ENCODE results near the gene SCP2. TPM values are rescaled to one million over a fixed set of nuclear protein-coding genes. Genes with fewer than 3 reads are reported as not detected.

The SCP2 gene
- total and polyA plus RNA-seq, 8 donors: 45.7 to 110 (median 70.4) TPM

- TF ChIP-seq, protein P1, sequence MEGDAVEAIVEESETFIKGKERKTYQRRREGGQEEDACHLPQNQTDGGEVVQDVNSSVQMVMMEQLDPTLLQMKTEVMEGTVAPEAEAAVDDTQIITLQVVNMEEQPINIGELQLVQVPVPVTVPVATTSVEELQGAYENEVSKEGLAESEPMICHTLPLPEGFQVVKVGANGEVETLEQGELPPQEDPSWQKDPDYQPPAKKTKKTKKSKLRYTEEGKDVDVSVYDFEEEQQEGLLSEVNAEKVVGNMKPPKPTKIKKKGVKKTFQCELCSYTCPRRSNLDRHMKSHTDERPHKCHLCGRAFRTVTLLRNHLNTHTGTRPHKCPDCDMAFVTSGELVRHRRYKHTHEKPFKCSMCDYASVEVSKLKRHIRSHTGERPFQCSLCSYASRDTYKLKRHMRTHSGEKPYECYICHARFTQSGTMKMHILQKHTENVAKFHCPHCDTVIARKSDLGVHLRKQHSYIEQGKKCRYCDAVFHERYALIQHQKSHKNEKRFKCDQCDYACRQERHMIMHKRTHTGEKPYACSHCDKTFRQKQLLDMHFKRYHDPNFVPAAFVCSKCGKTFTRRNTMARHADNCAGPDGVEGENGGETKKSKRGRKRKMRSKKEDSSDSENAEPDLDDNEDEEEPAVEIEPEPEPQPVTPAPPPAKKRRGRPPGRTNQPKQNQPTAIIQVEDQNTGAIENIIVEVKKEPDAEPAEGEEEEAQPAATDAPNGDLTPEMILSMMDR (IDR thresholded peaks at IDR 0.05): no peak
- 76 to 80% methylated on average over 13 of the region's 13 CpGs for WGBS, 2 donors
- intact Hi-C loops (cut with DNase I): no loop called here
- FAIRE-seq: no peak
- no peaks in the 10 kb centered on the region for H3K27me3 ChIP-seq
- no peak for DNase-seq
- no peaks in the 10 kb centered on the region for H3K4me1 ChIP-seq
- H3K9me3 ChIP-seq: no peaks in the 10 kb centered on the region
- no peak overlapping the region for H3K27ac ChIP-seq
- no peaks in the 10 kb centered on the region for H3K36me3 ChIP-seq
- no peak overlapping the region for H3K4me3 ChIP-seq
- no peak for ATAC-seq
These were observed 167.4 kb downstream of the SCP2 start for GRCh38 chr1:53094533-53094919.

Small RNA genes within 50 kb of the gene (microRNA-seq; reads per million reads assigned to microRNA genes)
- gene MIR1273F (0 reads per million in 2 donors), gene MIR1273G (0 reads per million in 2 donors), gene MIR5095 (0 reads per million in 2 donors)

Other genes with a start within 250 kb of the SCP2 start
- 10 to 100 TPM in 3 of 6 donors, 1 to 10 TPM in 3; 7.2 to 18.6 (median 9.4) TPM for gene COA7, start 228.9 kb upstream of the SCP2 start, total RNA-seq
- 1 to 10 TPM; 2.1 to 4.8 TPM for gene COA7, start 228.9 kb upstream of the SCP2 start, polyA plus RNA-seq
- 10 to 100 TPM in 2 of 6 donors, 1 to 10 TPM in 4; 6.8 to 12.9 (median 8.0) TPM for gene ZYG11B, start 200.8 kb upstream of the SCP2 start, total RNA-seq
- gene ZYG11B, start 200.8 kb upstream of the SCP2 start, polyA plus RNA-seq: 1 to 10 TPM; 3.2 to 4.1 TPM
- not detected for gene ZYG11A, start 84.5 kb upstream of the SCP2 start, total RNA-seq
- gene ZYG11A, start 84.5 kb upstream of the SCP2 start, polyA plus RNA-seq: not detected
- gene ECHDC2, start 5.5 kb upstream of the SCP2 start, total RNA-seq: 100 to 1,000 TPM in 2 of 6 donors, 10 to 100 TPM in 4; 54.5 to 139 (median 97.8) TPM
- gene ECHDC2, start 5.5 kb upstream of the SCP2 start, polyA plus RNA-seq: 100 to 1,000 TPM; 294 to 504 TPM
- 10 to 100 TPM in 3 of 6 donors, 1 to 10 TPM in 3; 1.8 to 14.9 (median 7.8) TPM for gene PODN, start 134.9 kb downstream of the SCP2 start, total RNA-seq
- 10 to 100 TPM in 1 of 2 donors, 1 to 10 TPM in 1; 7.5 to 14.6 TPM for gene PODN, start 134.9 kb downstream of the SCP2 start, polyA plus RNA-seq
- not detected for gene SLC1A7, start 215.4 kb downstream of the SCP2 start, total RNA-seq
- gene SLC1A7, start 215.4 kb downstream of the SCP2 start, polyA plus RNA-seq: under 1 TPM; 0.15 to 0.35 TPM

Data from pancreas (tissue), 10 donors.